ENCODE measurements around the gene TMEM94. TPM values are rescaled to one million over a fixed set of nuclear protein-coding genes. Genes with fewer than 3 reads are reported as not detected.

The TMEM94 gene
- total and polyA plus RNA-seq, 2 of the 13 experiments (the other 11 are each of a cell fraction or from before 2014, with no cell fraction given), result 32.6 to 134 TPM

DNA sequence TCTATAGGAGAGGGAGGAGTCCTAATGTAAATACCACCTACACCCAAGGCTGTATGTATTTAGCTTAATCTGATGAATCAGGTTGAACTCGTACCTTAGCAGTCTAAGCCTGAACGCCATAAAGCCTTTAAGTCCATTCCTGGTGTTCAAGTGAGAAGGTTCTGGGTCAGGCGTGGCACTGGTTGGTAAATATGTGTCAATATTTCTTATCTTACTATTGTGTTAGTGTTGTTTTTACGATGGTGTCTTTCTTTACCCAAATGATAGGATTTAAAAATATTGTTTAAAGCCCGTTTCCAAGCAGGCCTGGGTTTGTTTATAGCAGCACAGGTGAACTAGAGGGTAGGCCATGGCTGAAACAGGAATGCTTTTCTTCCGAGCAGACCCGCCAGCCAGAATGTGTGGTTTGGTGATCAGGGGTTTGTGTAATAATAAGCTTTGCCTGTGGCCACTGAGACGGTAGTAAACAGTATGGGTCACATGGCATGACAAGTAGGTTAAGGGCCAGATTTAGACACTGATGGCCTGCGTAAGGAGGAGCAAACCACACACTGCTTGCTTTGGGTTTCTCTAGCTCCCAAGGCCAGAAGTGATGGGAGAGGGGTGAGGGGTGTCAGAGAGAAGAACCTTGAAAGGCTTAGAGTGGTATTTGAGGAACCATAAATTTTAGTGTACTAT is 3.3 kb downstream of the TMEM94 start (continued):
- peak; percentile 60 for TF ChIP-seq ZFY (CRISPR knock-in tag; IDR thresholded peaks at IDR 0.05)
- TF ChIP-seq SP5 (CRISPR knock-in tag; IDR thresholded peaks at IDR 0.05; ENCODE audit: borderline replicate concordance, low read depth), result peak; percentile 43
- TF ChIP-seq RELA (CRISPR knock-in tag; IDR thresholded peaks at IDR 0.05), result no peak
- peak; percentile 44; the same call in 1 of the 2 replicates for TF ChIP-seq PHF21A (CRISPR knock-in tag; IDR thresholded peaks at IDR 0.05)
- no peak for TF ChIP-seq ZFP82 (CRISPR knock-in tag; IDR thresholded peaks at IDR 0.05; ENCODE audit: borderline replicate concordance)
- TF ChIP-seq POLR2AphosphoS2 (IDR thresholded peaks at IDR 0.05; ENCODE audit: low read depth, low read length), result no peak
- TF ChIP-seq TEF (CRISPR knock-in tag; IDR thresholded peaks at IDR 0.05), result no peak
- no peak for TF ChIP-seq ZNF782 (CRISPR knock-in tag; IDR thresholded peaks at IDR 0.05; ENCODE audit: borderline replicate concordance)
- no peak for TF ChIP-seq RAD21 (CRISPR knock-in tag; IDR thresholded peaks at IDR 0.05)
- no peak for TF ChIP-seq ZSCAN20 (CRISPR knock-in tag; IDR thresholded peaks at IDR 0.05; ENCODE audit: borderline replicate concordance)
- TF ChIP-seq ZNF101 (CRISPR knock-in tag; IDR thresholded peaks at IDR 0.05; ENCODE audit: borderline replicate concordance, low read depth), result no peak
- TF ChIP-seq SP4 (CRISPR knock-in tag; IDR thresholded peaks at IDR 0.05), result peak; percentile 58
- TF ChIP-seq SAP130 (CRISPR knock-in tag; IDR thresholded peaks at IDR 0.05; ENCODE audit: low read depth), result peak; percentile 91
- no peak for TF ChIP-seq GLMP (CRISPR knock-in tag; IDR thresholded peaks at IDR 0.05; ENCODE audit: borderline replicate concordance)
- no peak for TF ChIP-seq BORCS8-MEF2B (CRISPR knock-in tag; IDR thresholded peaks at IDR 0.05)
- TF ChIP-seq ZNF563 (CRISPR knock-in tag; IDR thresholded peaks at IDR 0.05), result no peak
- TF ChIP-seq ZFX (CRISPR knock-in tag; IDR thresholded peaks at IDR 0.05; ENCODE audit: low read depth), result peak; percentile 67
- TF ChIP-seq, protein P1, sequence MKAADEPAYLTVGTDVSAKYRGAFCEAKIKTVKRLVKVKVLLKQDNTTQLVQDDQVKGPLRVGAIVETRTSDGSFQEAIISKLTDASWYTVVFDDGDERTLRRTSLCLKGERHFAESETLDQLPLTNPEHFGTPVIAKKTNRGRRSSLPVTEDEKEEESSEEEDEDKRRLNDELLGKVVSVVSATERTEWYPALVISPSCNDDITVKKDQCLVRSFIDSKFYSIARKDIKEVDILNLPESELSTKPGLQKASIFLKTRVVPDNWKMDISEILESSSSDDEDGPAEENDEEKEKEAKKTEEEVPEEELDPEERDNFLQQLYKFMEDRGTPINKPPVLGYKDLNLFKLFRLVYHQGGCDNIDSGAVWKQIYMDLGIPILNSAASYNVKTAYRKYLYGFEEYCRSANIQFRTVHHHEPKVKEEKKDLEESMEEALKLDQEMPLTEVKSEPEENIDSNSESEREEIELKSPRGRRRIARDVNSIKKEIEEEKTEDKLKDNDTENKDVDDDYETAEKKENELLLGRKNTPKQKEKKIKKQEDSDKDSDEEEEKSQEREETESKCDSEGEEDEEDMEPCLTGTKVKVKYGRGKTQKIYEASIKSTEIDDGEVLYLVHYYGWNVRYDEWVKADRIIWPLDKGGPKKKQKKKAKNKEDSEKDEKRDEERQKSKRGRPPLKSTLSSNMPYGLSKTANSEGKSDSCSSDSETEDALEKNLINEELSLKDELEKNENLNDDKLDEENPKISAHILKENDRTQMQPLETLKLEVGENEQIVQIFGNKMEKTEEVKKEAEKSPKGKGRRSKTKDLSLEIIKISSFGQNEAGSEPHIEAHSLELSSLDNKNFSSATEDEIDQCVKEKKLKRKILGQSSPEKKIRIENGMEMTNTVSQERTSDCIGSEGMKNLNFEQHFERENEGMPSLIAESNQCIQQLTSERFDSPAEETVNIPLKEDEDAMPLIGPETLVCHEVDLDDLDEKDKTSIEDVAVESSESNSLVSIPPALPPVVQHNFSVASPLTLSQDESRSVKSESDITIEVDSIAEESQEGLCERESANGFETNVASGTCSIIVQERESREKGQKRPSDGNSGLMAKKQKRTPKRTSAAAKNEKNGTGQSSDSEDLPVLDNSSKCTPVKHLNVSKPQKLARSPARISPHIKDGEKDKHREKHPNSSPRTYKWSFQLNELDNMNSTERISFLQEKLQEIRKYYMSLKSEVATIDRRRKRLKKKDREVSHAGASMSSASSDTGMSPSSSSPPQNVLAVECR (CRISPR knock-in tag; IDR thresholded peaks at IDR 0.05; ENCODE audit: borderline replicate concordance), result peak; percentile 72; the same call in 1 of the 2 replicates
- TF ChIP-seq ZNF280B (CRISPR knock-in tag; IDR thresholded peaks at IDR 0.05; ENCODE audit: borderline replicate concordance), result no peak
- TF ChIP-seq, protein P2, sequence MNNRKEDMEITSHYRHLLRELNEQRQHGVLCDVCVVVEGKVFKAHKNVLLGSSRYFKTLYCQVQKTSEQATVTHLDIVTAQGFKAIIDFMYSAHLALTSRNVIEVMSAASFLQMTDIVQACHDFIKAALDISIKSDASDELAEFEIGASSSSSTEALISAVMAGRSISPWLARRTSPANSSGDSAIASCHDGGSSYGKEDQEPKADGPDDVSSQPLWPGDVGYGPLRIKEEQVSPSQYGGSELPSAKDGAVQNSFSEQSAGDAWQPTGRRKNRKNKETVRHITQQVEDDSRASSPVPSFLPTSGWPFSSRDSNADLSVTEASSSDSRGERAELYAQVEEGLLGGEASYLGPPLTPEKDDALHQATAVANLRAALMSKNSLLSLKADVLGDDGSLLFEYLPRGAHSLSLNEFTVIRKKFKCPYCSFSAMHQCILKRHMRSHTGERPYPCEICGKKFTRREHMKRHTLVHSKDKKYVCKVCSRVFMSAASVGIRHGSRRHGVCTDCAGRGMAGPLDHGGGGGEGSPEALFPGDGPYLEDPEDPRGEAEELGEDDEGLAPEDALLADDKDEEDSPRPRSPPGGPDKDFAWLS (CRISPR knock-in tag; IDR thresholded peaks at IDR 0.05; ENCODE audit: borderline replicate concordance), result no peak
- no peak; the same call in 1 of the 2 replicates for TF ChIP-seq TAF1 (CRISPR knock-in tag; IDR thresholded peaks at IDR 0.05)

Measured in HepG2 (cell line).